ENCODE data around the gene TTC28.

The TTC28 gene

DNA sequence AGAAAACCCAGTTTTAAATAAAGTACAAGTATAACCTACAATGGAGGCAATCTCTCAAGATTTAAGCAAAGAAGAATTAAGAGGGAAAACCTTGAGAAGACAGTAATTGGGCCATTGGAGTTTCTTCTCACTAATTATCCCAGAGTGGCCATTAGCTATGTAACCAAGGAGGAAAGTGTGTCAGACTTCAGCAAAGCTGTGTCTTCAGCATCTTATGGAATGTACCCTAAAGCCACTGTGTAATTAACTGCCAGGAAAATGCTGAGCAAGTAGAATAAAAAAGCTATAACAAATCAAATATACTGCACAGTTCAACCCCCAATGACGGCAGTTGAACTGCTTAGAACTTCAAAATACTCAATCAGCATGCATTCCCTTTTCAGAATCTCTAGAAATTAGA, 261.6 kb downstream of the TTC28 start:
- no peak overlapping the region for H3K4me3 ChIP-seq (ENCODE audit: low read depth, low read length)
- no peak for DNase-seq (ENCODE audit: low read depth)
- TF ChIP-seq POLR2A (IDR thresholded peaks at IDR 0.05; ENCODE audit: extremely low read depth, insufficient read length) (no peak), MYC (IDR thresholded peaks at IDR 0.05; ENCODE audit: low read depth, low read length) (no peak)
- TF ChIP-seq, protein P1, sequence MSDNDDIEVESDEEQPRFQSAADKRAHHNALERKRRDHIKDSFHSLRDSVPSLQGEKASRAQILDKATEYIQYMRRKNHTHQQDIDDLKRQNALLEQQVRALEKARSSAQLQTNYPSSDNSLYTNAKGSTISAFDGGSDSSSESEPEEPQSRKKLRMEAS (IDR thresholded peaks at IDR 0.05; ENCODE audit: low read depth, low read length), result no peak
- TF ChIP-seq, protein P2, sequence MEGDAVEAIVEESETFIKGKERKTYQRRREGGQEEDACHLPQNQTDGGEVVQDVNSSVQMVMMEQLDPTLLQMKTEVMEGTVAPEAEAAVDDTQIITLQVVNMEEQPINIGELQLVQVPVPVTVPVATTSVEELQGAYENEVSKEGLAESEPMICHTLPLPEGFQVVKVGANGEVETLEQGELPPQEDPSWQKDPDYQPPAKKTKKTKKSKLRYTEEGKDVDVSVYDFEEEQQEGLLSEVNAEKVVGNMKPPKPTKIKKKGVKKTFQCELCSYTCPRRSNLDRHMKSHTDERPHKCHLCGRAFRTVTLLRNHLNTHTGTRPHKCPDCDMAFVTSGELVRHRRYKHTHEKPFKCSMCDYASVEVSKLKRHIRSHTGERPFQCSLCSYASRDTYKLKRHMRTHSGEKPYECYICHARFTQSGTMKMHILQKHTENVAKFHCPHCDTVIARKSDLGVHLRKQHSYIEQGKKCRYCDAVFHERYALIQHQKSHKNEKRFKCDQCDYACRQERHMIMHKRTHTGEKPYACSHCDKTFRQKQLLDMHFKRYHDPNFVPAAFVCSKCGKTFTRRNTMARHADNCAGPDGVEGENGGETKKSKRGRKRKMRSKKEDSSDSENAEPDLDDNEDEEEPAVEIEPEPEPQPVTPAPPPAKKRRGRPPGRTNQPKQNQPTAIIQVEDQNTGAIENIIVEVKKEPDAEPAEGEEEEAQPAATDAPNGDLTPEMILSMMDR (IDR thresholded peaks at IDR 0.05; ENCODE audit: low read depth, low read length), result no peak

DNA sequence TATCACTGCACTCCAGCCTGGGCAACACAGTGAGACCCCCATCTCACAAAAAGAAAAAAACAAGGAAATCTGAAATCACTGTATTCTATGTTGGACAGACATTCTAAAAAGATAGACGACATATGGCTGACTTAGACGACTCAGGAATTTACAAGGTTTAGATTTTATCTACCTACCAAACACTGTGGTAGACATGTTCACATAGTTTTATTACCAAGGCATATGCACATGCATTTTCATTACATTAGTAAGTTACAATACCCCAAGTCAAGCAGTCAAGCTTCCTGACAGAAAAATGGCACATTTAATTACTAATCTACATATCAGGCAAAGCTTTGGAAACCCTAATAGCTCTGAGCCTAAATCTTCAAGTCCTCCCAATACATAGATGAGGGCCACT, 262.2 kb downstream of the TTC28 start:
- DNase-seq (ENCODE audit: low read depth), result no peak
- TF ChIP-seq MYC (IDR thresholded peaks at IDR 0.05; ENCODE audit: low read depth, low read length) (no peak), POLR2A (IDR thresholded peaks at IDR 0.05; ENCODE audit: extremely low read depth, insufficient read length) (no peak)
- TF ChIP-seq, protein P1 (IDR thresholded peaks at IDR 0.05; ENCODE audit: low read depth, low read length), result no peak
- TF ChIP-seq, protein P2 (IDR thresholded peaks at IDR 0.05; ENCODE audit: low read depth, low read length), result no peak

DNA sequence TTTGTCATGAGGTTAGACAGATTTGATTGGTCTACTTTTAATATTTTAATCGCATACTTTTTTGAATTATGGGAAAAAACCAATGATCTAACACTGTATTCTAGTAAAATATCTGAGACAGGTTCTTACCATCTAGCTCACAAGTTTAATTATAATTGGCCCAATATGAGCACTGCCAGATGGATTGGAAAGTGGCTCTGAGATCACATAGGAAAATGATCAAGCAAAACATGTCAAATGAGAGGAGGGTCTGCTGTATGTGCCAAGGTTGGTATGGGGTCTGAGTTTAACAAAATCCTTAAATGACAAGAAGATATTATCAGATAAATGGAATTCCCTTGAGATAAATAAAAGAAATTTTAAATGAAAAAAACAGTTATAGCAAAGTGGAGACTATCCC, 264.7 kb downstream of the TTC28 start:
- no peak overlapping the region for H3K4me3 ChIP-seq (ENCODE audit: low read depth, low read length)
- DNase-seq (ENCODE audit: low read depth), result no peak
- TF ChIP-seq POLR2A (IDR thresholded peaks at IDR 0.05; ENCODE audit: extremely low read depth, insufficient read length) (no peak), MYC (IDR thresholded peaks at IDR 0.05; ENCODE audit: low read depth, low read length) (no peak)
- TF ChIP-seq, protein P2 (IDR thresholded peaks at IDR 0.05; ENCODE audit: low read depth, low read length), result no peak
- TF ChIP-seq, protein P1 (IDR thresholded peaks at IDR 0.05; ENCODE audit: low read depth, low read length), result no peak

More for the DNA sequence above, 262.2 kb downstream of the TTC28 start:
- H3K4me3 ChIP-seq (ENCODE audit: low read depth, low read length), result no peak overlapping the region

DNA sequence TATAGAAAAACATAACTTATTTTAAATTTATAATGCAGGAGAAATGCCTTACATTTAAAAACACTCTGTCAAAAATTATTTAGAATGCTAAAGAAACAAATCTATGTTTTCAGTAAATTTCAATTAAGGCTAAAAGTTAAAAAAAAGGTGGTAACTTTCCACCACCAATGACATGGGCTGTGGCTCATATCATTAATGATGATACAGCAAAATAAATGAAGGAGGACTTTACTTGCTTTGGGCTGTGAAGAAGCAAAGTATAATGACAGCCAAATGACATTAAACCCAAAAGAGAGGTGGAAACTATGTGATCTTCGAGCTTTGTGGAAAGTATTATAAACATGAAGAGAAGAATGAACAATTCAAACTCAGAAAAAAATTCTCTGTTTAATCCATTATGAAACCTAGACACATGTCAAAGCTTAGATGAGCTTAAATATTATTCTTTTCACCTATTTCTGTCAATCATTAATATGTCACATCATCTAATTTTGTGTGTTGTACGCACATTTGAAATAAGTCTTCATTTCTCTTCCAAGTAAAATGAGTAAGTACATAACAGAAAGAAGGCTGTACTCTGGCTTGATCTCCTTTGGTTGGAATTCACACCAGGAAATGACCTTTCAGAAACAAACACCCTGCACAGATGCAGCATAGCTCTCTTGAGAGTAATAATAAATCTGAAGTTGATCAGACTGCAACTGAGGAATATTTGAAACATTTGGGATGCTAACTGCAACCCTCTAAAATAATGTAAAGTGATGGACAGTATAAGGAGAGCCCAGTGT, 265.8 kb downstream of the TTC28 start:
- TF ChIP-seq, protein P2 (IDR thresholded peaks at IDR 0.05; ENCODE audit: low read depth, low read length), result no peak
- TF ChIP-seq, protein P1 (IDR thresholded peaks at IDR 0.05; ENCODE audit: low read depth, low read length), result no peak
- TF ChIP-seq POLR2A (IDR thresholded peaks at IDR 0.05; ENCODE audit: extremely low read depth, insufficient read length), result no peak
- TF ChIP-seq MYC (IDR thresholded peaks at IDR 0.05; ENCODE audit: low read depth, low read length), result no peak
- no peak overlapping the region for H3K4me3 ChIP-seq (ENCODE audit: low read depth, low read length)
- no peak for DNase-seq (ENCODE audit: low read depth)

DNA sequence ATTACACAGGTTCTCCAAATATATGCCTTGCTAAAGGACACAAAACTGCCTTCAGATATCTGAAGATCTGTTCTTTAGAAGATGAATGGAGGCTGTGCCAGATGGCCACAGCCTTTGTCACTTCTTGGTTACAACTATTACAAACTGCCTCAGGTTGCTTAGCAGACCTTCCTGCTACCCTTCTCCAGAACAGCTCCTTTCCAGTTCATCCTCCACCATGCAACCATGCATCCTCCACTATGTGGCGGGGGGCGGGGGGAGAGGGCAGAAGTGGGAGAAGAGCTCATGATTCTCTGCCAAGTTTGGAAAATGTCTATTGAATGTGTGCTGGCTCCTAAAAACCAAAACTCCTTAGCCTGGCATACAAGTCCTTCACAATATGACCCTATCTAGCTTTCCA, 267.5 kb downstream of the TTC28 start:
- TF ChIP-seq POLR2A (IDR thresholded peaks at IDR 0.05; ENCODE audit: extremely low read depth, insufficient read length), result no peak
- TF ChIP-seq, protein P2 (IDR thresholded peaks at IDR 0.05; ENCODE audit: low read depth, low read length), result no peak
- no peak for TF ChIP-seq MYC (IDR thresholded peaks at IDR 0.05; ENCODE audit: low read depth, low read length)
- TF ChIP-seq, protein P1 (IDR thresholded peaks at IDR 0.05; ENCODE audit: low read depth, low read length), result no peak
- DNase-seq (ENCODE audit: low read depth), result no peak

More for the DNA sequence above, 267.5 kb downstream of the TTC28 start:
- no peak overlapping the region for H3K4me3 ChIP-seq (ENCODE audit: low read depth, low read length)

Data from NB4 (cell line).